ENCODE results near the gene CPSF2.
A peak's percentile ranks its signal among the peaks of the same experiment; 100 is the strongest.

Gene CPSF2
- 29.3 to 72.5 reads per million in 2 donors for total RNA-seq

- DNase-seq = peak; percentile 66 to 89 (median 77)
Measured at GRCh38 chr14:92121670-92122350, at the start of gene CPSF2, which contains the start of gene NDUFB1. Gene CPSF2 (plus strand): TSS chr14:92121969. CDS start chr14:92130985, 9,016 bp downstream. Gene NDUFB1 (minus strand): TSS chr14:92121706. CDS start chr14:92117637, 4,069 bp downstream.

GRCh38 chr14:92074555-92074954, 47.2 kb upstream of the CPSF2 start:
- no peak for DNase-seq

- no peak for DNase-seq
Measured at GRCh38 chr14:92088494-92088893, 33.3 kb upstream of the CPSF2 start.

GRCh38 chr14:92093320-92093719, 28.4 kb upstream of the CPSF2 start:
- DNase-seq = no peak

- DNase-seq = peak in 1 of 5 experiments; percentile 12
Measured at GRCh38 chr14:92099802-92100201, 22.0 kb upstream of the CPSF2 start.

- no peak for DNase-seq
Measured at GRCh38 chr14:92103363-92103989, 18.3 kb upstream of the CPSF2 start.

GRCh38 chr14:92105073-92105892, 16.5 kb upstream of the CPSF2 start:
- no peak for DNase-seq

GRCh38 chr14:92105893-92106142, 16.0 kb upstream of the CPSF2 start:
- DNase-seq = no peak

GRCh38 chr14:92106143-92106926, 15.4 kb upstream of the CPSF2 start, which contains the start of gene ATXN3:
Gene ATXN3 (minus strand): TSS chr14:92106582. CDS start chr14:92106552, 30 bp downstream.
- peak; percentile 90 to 99 (median 92) for DNase-seq

GRCh38 chr14:92108345-92109254, 13.2 kb upstream of the CPSF2 start:
- DNase-seq = no peak

GRCh38 chr14:92109490-92109889, 12.3 kb upstream of the CPSF2 start:
- no peak for DNase-seq

- DNase-seq = peak in 1 of 5 experiments; percentile 40
Measured at GRCh38 chr14:92121207-92121669, 531 bp upstream of the CPSF2 start.

- DNase-seq = peak in 1 of 5 experiments; percentile 21
Measured at GRCh38 chr14:92122351-92122677, 545 bp downstream of the CPSF2 start.

- no peak for DNase-seq
Measured at GRCh38 chr14:92122761-92123160, 992 bp downstream of the CPSF2 start.

- DNase-seq = no peak
Measured at GRCh38 chr14:92134456-92134855, 12.7 kb downstream of the CPSF2 start.

GRCh38 chr14:92135269-92135668, 13.5 kb downstream of the CPSF2 start:
- peak in 1 of 5 experiments; percentile 26 for DNase-seq

GRCh38 chr14:92143309-92143708, 21.5 kb downstream of the CPSF2 start:
- no peak for DNase-seq

- no peak for DNase-seq
Measured at GRCh38 chr14:92143962-92144361, 22.2 kb downstream of the CPSF2 start.

- no peak for DNase-seq
Measured at GRCh38 chr14:92144708-92145107, 22.9 kb downstream of the CPSF2 start.

- no peak for DNase-seq
Measured at GRCh38 chr14:92153581-92153980, 31.8 kb downstream of the CPSF2 start.

- DNase-seq = no peak
Measured at GRCh38 chr14:92154283-92154942, 32.6 kb downstream of the CPSF2 start.

All from T-helper 2 cell (primary cell).